ENCODE data around the gene EXOC7.
A peak's percentile ranks its signal among the peaks of the same experiment; 100 is the strongest.

EXOC7 gene, protein sequence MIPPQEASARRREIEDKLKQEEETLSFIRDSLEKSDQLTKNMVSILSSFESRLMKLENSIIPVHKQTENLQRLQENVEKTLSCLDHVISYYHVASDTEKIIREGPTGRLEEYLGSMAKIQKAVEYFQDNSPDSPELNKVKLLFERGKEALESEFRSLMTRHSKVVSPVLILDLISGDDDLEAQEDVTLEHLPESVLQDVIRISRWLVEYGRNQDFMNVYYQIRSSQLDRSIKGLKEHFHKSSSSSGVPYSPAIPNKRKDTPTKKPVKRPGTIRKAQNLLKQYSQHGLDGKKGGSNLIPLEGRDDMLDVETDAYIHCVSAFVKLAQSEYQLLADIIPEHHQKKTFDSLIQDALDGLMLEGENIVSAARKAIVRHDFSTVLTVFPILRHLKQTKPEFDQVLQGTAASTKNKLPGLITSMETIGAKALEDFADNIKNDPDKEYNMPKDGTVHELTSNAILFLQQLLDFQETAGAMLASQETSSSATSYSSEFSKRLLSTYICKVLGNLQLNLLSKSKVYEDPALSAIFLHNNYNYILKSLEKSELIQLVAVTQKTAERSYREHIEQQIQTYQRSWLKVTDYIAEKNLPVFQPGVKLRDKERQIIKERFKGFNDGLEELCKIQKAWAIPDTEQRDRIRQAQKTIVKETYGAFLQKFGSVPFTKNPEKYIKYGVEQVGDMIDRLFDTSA

DNA sequence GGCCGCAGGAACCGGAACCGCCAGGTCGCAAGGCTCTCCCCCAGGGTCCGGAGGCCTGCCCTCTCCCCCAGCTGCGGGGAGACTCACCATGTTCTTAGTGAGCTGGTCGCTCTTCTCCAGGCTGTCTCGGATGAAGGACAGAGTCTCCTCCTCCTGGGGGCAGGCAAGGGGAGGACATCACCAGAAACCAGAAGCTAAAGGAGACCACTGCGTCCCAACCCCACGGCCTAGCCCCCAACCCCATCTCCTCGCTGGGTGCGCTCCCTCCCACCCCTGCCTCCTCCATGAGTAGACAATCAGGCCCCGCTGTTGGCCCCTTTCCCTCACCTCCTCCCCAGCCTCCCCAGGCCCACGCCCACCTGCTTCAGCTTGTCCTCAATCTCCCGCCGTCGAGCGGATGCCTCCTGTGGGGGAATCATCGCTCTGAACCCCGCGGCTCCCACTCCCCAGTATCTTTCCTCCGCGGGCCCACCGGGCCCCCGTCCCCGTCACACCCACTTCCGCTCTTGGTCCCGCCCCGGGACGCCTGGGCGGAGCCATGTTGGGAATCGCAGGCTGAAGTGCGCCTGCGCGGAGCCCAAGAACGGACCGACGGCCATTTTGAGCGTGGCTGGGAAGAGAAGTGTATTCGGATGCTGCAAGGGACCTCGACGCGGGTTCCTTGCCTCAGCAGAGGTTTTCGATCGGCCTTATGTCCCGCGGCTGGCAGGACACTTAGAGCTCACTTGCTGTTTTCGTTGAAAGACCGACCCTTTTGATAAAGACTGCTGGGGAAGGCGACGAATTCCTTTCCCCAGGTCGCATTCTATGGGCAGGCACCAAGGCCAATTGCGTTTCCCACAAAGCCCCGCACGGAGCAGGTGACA, at the start of gene EXOC7:
TSS of gene EXOC7 (minus strand) at position 514 of the 866 bp plus-strand sequence. CDS start at position 419, 95 bp downstream.
- DNase-seq = peak; percentile 97

DNA sequence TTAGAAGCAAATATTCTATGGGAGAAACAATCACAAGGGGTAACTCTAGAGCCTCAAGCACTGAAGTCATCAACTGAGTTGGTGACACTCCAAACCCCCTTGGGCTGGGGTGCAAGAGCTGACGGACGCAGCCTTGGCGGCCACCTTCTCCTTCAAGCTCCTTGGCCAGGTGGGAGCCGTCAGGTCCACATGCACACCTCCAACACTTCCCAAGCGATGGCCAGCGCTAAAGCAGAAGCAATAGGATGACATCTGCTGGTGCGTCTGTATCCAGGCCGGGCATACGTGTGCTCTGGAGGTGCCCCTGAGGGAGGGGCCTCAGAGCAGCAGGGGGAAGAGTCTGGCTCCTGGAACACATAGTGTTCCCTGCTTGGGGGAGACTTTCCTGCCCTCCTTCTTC, 49.6 kb upstream of the EXOC7 start:
- no peak for DNase-seq

DNA sequence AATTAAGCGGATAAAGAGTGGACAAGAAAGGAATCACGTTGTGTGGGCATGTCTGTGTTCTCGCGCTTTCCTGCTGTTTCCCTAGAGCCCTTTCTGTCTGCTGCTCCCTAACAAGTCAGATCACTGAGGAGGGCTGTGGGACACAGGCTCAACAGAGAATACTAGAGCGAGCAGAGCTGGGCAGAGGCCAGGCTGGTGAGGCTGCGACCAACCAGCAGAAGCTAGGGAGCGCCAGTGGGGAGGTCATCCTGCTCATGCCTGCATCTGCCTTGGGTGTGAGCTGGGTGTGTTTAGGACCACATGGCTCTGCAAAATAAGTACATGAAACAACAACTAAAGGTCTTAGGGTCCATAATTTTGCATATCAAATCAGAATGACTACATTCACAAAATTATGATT, 49.0 kb upstream of the EXOC7 start:
- no peak for DNase-seq

DNA sequence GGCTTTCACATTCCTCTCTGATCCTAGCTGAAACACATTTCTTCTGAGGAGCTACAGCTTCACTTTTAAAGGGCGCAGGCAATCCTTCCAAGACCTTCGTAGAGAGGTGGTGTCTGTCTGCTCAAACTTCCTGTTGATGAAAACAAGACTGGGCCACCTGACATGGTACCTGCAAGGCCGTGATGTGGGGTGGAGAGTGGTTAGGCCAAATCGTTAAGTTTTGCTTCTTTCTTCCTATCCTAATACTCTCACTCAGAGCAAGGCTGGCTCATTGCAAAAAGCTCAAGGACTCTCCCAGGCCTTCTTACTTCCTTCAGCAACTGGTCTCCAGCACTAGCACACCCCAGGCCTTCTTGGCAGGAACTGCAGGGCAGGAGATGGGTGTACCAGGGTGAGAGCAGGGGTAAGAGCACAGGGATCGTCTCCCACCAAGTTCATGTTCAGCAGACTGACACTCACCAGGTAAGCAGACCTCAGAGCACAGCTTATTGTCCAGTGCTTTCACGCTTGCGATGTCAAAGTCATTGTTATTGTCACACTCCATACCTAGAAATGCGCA, 48.4 kb upstream of the EXOC7 start:
- no peak for DNase-seq

DNA sequence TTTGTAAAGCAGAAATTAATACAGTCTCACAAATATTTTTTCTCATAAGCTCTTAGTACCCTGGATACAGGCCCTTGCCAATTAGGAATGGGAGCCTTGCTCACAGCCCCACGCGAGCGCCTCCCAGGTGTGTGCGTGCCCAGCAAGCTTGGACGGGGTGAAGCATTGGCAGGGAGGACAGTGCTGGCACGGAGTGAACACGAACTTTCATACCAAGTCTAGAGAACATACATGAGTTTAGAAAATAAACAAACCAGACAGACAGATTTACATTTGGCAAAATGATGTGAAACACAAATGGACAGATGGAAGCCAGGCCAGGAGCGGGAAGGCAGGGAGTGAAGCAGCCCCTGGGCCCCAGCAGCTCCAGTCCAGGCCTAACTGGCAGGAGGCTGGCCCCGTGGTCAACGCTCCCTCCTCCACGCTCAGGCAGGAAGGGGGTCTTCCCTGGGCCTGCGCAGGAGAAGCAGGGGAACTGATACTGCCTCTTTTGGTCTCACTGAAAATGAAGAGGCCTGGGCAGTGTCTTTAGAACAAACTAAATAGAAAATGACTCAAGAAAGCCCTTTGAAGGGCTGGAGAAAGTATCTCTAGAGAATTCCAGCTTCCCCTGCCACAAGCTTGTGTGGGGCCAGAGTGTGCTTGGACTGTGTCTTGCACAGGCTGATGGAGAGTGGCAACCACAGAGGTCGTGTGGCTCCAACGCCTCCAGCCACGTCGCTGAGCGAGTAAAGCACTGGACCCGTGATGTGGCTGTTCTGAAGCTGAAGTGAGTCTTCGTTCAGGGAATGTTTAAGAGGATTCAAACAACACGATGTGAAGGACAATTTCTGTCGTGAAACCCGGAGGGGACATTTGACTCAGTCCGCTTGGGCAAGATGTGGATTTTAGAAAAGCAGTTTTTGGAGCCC, 47.4 kb upstream of the EXOC7 start:
- no peak for DNase-seq

DNA sequence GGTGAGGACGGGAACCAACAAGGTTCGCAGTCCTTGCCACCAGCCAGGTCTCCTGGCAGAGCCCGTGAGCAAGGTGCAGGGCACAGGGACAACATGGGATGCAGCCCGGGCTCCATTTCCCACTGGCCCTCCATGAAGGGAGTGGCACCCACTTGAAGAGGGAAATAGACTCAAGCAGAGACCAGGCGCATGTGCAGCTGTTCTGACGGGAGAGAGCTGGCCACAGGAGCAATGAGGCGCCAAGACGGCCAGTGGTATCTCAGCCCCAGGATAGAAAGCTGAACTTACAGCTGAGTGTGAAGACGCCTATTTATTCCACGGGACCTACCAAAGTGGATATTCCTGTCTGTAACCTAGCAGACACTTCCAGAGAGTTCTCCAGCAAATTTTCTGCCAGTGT, 45.6 kb upstream of the EXOC7 start:
- no peak for DNase-seq

DNA sequence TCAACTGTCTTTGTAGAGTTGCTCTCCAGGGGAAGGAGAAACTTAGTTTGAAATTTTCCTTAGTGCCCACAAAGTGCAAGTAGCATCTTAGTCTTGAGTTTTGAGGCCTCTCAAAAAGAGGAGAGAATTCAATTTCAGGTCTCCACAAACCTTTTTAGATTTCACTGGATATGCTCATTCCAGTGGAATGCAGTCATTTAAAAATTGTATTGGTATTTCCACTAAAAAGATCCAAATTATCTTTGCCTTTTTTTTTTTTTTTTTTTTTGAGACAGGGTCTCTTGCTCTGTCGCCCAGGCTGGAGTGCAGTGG, 44.4 kb upstream of the EXOC7 start:
- no peak for DNase-seq

DNA sequence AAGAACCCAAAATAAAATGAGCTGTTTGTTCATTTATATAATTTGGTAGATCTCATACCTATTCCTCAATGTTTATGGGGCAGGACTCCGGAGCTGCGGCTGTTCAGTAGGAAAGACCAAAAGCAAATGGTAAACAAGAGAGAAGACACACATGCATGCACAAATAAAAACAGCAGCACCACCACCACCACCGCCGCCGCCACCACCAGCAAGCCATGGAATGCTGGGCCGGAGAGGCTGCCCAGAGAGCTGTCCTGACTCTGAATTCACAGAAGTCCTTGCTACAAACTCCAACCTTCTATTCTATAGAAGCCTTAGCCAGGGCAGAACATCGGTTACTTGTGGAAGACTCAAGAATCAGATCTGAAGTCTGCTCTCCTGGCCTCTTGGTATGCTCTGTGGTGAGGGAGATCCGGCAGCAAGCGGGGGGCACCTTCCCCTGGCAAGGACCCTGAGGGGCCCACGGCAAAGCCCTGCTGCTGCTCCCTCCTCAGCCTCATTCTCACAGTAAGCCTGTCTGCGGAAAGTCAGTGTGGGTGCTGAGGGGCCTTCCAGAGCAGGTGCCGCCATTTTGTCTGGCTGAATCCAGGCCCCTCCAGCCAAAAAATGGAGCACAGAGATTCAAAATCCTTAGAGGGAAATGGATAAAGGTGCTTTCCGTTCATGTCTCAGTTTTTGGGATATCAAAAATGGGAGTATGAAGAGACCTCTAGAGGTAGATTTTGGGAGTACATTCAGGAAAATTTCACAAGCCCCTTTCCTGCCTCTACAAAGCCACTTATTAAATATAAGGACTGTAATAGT, 43.8 kb upstream of the EXOC7 start:
- DNase-seq = peak; percentile 19

DNA sequence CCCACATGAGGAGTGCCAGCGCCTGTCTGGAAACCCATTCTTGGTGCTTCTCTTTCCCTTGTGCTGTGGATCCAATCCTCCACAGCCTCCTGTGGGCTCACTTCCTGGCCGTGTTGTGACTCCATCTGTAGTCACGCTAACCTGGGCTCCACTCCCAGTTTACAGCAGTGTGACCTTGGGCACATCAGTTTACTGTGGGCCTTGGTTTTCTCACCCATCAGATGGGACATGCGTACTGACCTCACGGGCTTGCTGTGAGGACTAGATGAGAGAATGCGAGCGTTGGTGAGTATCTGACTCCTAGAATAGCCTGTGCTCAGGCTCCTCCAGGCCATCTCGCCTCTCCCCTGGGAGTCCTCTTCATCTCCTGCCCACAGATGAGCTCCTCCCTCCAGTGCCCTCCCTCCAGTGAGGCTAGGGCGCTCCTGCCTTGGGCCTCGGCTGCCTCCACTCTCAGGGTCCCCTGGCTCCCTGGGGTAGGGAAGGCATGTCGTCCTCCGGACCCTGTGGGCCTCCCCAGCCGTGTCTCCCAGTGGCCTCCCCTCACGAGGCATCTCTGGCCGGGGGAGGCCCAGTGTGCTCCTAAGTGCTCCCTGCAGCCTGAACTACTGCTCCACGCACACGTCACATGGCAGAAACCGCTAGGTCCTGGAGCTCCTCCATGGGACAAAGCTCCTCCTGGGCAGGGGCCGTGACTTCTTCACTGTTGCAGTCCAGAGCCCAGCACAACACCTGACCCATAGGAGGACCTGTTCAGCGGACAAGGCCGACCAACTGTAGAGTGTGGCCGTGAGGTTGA, 42.7 kb upstream of the EXOC7 start:
- DNase-seq = no peak

DNA sequence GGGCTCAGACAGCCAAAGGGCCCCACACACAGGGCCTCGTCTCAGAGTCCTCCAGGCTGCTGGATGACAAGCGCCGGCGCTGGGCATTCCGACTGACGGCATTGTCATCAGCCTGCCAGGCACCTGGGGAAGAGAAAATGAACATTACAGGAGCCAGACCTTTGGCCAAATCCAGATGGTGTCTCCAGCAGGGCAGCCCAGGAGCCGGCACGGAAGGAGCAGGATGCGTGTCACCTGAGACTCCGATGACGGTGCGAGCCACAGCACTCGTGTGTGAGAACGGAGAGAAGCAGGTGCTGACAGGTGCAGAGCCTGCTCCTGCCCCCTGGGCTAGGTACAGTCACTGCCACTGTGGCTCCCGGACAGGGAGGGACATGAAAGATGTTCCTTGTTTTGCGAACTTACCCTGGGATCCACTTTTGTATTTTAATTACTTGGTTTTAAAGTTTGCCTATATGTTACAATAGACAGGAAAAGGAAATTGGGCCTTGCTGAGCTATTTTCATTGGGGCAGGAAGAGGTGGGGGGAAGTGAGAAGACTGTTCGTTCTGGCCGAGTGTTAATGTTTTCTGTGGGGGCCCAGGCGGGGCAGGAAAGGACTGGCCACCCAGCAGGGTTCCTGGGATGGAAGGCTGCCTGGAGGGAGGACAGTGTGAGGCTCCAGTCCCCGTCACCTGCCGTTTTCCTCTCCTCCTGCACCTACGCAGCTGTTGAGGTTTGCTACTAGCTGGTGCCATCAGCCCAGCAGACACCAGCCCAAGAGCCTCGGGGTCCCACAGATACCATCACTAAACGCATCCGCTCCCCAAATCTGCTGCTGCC, 41.9 kb upstream of the EXOC7 start:
- no peak for DNase-seq

DNA sequence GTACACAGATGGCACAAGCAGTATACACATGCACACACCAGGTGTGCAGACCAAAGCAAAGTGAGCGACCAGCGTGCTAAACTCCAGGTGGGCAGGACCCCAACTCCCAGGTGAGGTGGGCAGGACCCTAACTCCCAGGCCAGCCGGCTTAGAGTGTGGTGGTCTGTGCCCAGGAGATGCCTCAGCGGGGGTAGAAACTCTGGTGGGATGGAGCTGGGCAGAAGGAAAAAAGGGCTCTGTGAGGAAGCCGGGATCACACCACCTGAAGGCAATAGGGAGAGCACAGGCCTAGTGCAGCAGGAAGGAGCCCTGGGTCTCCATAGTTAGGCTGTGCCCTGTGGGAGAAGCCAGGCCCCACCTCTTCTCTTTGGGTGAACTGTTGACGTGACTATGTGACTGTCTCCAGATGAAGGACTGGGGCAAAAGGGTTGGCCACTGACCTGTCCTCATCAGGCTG, 39.0 kb upstream of the EXOC7 start:
- DNase-seq = no peak

DNA sequence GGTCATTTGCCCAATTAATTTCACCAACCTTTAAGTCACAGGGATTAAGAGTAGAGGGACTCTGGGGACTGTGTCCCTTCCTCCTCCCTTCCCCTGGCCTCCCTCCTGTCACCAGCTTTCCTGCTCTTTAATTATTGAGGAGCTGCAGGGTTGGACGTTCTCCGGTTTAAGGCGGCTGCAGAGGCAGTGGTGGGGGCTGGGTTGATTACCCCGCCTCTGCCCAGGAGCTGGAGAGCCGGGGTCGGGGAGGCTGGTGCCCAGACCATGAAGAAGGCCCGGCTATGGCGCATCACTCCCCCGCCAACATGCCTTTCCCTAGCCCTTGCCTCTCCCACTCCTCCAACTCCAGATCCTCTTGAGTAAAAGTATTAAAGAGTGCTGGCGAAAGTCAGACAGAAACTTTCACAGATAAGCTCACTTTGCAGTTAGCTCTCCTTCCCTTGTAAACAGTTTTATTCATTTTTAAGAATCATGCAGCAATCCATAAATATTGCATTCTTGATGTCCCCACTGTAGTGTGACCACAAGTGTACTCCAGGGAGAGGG, 38.5 kb upstream of the EXOC7 start:
- DNase-seq = no peak

DNA sequence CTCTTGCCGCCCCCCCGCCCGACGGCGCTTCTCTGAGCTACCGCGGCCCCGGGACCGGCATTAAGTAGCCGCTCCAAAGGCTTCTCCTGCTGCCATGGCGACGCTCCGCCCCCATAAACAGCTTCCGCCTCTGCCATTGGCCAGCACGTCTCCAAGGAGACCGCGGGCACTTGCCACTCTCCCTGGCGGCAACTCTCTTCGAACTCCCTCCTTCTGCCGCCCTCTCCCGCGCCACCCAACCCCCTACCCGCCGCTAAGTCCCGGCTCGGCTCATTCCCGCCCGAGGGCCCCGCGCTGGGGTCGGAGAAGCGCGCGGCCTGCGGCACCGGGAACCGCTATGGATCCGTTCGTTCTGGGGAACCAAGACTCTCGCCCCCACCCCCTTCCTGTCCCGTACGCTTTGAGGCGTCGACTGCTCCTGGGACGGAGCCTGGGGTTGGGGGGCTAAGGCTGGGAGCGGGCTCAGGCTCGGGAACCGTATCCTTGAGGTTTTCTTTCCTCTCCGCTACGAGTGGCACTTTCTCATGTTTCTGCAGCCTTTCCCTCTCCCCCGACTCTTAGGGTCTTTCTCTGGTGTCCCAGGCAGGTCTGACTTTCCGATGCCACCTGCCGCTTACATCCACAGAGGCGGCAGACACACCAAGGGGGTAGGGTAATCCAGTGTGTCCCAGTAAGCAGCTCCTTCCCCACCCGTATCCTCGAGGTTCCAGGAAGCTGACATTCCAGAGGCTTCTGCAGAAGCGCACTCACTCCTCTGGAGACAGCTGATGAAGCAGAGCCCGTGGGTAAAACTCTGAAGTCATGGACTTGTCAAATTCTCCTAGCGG, 37.8 kb upstream of the EXOC7 start, which contains the start of gene FOXJ1:
TSS of gene FOXJ1 (minus strand) at position 34 of the 827 bp plus-strand sequence. CDS start 850 bp downstream, outside the sequence.
- DNase-seq = peak; percentile 95

DNA sequence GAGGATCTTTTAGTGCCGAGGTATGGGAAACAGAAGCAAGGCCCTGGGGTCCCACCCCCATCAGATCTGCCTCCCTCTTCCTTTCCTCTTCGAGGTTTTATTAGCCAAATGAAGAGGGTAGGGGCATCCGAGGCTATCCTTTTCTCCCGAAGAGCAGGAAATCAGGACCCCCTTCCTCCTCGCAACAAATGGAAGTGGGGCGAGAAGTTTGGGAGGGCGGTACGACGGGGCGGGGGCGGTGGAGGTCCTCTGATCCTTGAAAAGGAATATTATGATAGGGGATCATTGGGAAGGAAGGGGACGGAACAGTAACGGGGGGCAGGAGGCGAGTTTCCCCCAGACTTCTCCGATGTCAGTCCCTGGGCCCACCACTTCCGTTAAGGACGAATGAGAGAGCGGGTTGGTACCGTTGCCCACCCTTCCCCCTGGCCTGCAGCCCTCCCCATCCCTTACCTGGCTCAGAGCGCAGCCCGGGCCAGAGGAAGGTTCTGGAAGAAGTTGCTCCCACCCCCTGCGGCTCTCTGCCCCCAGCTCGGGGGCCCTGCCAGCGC, 37.1 kb upstream of the EXOC7 start:
- DNase-seq = no peak

DNA sequence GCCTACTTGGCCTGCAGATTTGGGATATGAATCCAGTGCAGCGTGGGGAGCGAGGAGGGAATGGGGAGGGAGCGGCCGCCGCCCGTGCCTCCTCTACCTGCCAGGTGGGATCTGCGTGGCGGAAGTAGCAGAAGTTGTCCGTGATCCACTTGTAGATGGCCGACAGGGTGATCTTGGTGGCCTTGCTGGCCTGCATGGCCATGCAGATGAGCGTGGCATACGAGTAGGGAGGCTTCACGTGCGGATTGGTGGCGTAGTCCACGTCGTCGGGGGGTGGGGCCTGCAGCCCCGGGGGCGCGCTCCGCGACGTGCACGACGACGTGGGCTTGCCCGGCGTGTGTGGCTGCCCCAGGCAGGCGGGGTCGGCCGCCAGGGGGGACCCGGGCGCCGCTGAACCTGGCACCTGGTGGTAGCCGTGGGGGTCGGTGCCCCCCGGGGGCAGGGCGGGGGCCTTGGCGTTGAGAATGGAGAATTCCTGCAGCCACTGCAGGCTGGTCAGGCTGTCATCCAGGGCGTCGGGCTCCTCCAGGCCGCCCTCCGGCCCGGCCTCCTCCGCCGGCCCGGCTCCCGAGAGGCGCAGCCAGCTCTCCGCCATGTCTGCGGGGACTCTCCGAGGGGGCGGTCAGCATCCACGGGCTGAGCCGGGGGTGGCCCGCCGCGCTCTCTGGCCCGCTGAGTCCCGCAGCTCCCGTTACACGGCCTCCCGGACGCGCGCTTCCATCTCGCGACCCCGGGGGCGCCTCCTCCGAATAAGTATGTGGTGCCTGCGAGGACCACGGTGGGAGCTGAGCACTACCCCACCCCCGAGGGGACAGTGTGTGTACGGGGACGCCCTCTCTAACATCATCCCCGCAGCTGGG, 36.4 kb upstream of the EXOC7 start:
- peak; percentile 86 for DNase-seq

DNA sequence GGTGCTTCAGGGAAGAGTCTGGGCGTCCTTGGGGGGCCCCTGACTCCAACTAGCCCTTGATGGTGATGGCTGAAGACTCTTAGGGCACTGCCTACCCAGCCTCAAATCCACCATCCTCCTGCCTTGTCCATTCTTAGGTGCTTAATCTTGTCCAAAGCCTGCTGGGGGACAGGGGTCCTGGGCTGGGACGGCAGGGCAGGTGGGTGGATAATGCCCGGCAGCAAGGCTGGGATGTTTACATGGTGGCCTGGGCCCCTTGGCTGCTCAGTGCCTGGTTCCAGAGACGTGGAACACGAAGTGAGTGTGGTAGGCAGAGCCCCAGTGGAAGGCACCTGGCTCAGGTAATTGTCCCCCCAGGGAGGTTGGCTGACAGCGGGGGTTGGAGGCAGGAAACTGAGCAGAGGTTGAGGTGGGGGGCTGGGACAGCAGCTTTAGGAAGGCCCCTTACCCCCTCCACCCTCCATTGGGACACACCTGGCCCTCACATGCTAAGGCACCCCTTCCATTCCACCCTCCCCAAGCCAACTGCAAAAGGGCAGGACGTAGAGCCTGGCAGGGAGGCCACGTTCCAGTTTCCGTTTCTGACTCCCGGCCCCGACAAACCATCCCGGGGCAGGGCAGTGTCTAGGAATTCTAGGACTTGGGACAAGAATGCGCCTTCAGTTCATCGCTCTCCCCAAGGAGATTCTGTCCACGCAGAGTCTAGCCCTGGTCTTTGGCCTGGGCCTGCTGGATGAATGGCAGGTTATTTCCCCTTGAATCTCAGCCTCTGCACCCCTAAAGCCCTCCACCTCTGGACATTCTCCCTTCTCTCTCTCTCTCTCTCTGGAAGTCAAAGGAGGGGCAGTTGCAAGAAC, 35.5 kb upstream of the EXOC7 start:
- DNase-seq = no peak
